Fibroblast of pulmonary artery (primary cell): Measurements from ENCODE around the gene SYT1.

Experiments
- DNase-seq: peaks from one replicate; pipeline ENCODE4 v3.0.0-alpha.2; 2010; ENCODE audit warnings: low read depth
- H3K4me3 ChIP-seq: replicated peaks from 2 replicates; pipeline ENCODE4 v1.5.1; 2011; ENCODE audit warnings: low read depth, mild to moderate bottlenecking, control low read depth, low read length, moderate library complexity
- TF ChIP-seq, protein P1 (sequence below): IDR thresholded peaks from 2 replicates; pipeline ENCODE4 v1.5.1; 2011; ENCODE audit warnings: mild to moderate bottlenecking, control low read depth, low read length, inconsistent platforms; ENCODE audit errors: missing control alignments

SYT1 gene

GRCh38 chr12:79119796-79120195 is 255.2 kb downstream of the SYT1 start:
- TF ChIP-seq, protein P1, sequence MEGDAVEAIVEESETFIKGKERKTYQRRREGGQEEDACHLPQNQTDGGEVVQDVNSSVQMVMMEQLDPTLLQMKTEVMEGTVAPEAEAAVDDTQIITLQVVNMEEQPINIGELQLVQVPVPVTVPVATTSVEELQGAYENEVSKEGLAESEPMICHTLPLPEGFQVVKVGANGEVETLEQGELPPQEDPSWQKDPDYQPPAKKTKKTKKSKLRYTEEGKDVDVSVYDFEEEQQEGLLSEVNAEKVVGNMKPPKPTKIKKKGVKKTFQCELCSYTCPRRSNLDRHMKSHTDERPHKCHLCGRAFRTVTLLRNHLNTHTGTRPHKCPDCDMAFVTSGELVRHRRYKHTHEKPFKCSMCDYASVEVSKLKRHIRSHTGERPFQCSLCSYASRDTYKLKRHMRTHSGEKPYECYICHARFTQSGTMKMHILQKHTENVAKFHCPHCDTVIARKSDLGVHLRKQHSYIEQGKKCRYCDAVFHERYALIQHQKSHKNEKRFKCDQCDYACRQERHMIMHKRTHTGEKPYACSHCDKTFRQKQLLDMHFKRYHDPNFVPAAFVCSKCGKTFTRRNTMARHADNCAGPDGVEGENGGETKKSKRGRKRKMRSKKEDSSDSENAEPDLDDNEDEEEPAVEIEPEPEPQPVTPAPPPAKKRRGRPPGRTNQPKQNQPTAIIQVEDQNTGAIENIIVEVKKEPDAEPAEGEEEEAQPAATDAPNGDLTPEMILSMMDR, result peak; percentile 3
- DNase-seq, result no peak
- no peak overlapping the region for H3K4me3 ChIP-seq

GRCh38 chr12:79121486-79121885 is 256.9 kb downstream of the SYT1 start:
- peak; percentile 8 for DNase-seq
- TF ChIP-seq, protein P1, result peak; percentile 32
- no peak overlapping the region for H3K4me3 ChIP-seq

GRCh38 chr12:79124385-79124784 is 259.8 kb downstream of the SYT1 start:
- DNase-seq, result no peak
- TF ChIP-seq, protein P1, result no peak
- H3K4me3 ChIP-seq, result no peak overlapping the region

- TF ChIP-seq, protein P1, result no peak
- H3K4me3 ChIP-seq, result no peak overlapping the region
- DNase-seq, result no peak
Measured at GRCh38 chr12:79125358-79125757, 260.8 kb downstream of the SYT1 start.

GRCh38 chr12:79127271-79127751 is 262.7 kb downstream of the SYT1 start:
- no peak overlapping the region for H3K4me3 ChIP-seq
- TF ChIP-seq, protein P1, result no peak
- DNase-seq, result peak; percentile 94

GRCh38 chr12:79128956-79129355 is 264.4 kb downstream of the SYT1 start:
- TF ChIP-seq, protein P1, result no peak
- no peak overlapping the region for H3K4me3 ChIP-seq
- no peak for DNase-seq

GRCh38 chr12:79138872-79139271 is 274.3 kb downstream of the SYT1 start:
- TF ChIP-seq, protein P1, result no peak
- no peak overlapping the region for H3K4me3 ChIP-seq
- DNase-seq, result no peak
